GM23338 (cell line): ENCODE measurements around the gene NFKB2. TPM values are rescaled to one million over a fixed set of nuclear protein-coding genes. Genes with fewer than 3 reads are reported as not detected.
A peak's percentile ranks its signal among the peaks of the same experiment; 100 is the strongest.

Experiments
- ATAC-seq: fragments of 200-7000 bp; cut with Tn5 transposase; 3 replicates; pipeline ENCODE4 v1.9.1; 2020
- DNase-seq: peaks from one replicate; pipeline ENCODE4 v3.0.0-alpha.2; 2015; ENCODE audit warnings: low spot score
- H2AFZ ChIP-seq: fragments of 200-600 bp; sonication (generic); 2 replicates; pipeline ENCODE4 v1.8.0; 2016; ENCODE audit warnings: antibody characterized with exemption, mild to moderate bottlenecking, moderate library complexity
- H3F3A ChIP-seq: fragments of 200-600 bp; sonication (generic); replicated peaks from 2 replicates; pipeline ENCODE4 v1.8.0; 2017; ENCODE audit warnings: antibody characterized with exemption, mixed run types, low read depth
- H3K27ac ChIP-seq: fragments of 200-600 bp; sonication (generic); 2 replicates; pipeline ENCODE4 v1.6.1; 2016; ENCODE audit warnings: low read depth
- H3K27me3 ChIP-seq: fragments of 200-600 bp; sonication (generic); 2 replicates; pipeline ENCODE4 v1.8.0; 2016; ENCODE audit warnings: mild to moderate bottlenecking, mixed run types, moderate library complexity; ENCODE audit not compliant: insufficient read depth
- H3K36me3 ChIP-seq: fragments of 200-600 bp; sonication (generic); 2 replicates; pipeline ENCODE4 v1.8.0; 2016; ENCODE audit warnings: mild to moderate bottlenecking; ENCODE audit not compliant: insufficient read depth
- H3K4me1 ChIP-seq: fragments of 200-600 bp; sonication (generic); 2 replicates; pipeline ENCODE4 v1.8.0; 2016; ENCODE audit warnings: mild to moderate bottlenecking, moderate library complexity; ENCODE audit not compliant: insufficient read depth
- H3K4me2 ChIP-seq: fragments of 200-600 bp; sonication (generic); 2 replicates; pipeline ENCODE4 v1.7.1; 2017; ENCODE audit warnings: mixed run types
- H3K4me3 ChIP-seq: fragments of 200-600 bp; sonication (generic); 2 replicates; pipeline ENCODE4 v1.6.1; 2016; ENCODE audit warnings: mixed run types
- H3K79me2 ChIP-seq: fragments of 200-600 bp; sonication (generic); replicated peaks from 2 replicates; pipeline ENCODE4 v1.8.0; 2017; ENCODE audit warnings: mild to moderate bottlenecking; ENCODE audit not compliant: insufficient read depth
- H3K9me2 ChIP-seq: fragments of 200-600 bp; sonication (generic); 2 replicates; pipeline ENCODE4 v1.8.0; 2017; ENCODE audit not compliant: insufficient read depth
- H4K20me1 ChIP-seq: fragments of 200-600 bp; sonication (generic); replicated peaks from 2 replicates; pipeline ENCODE4 v1.8.0; 2017; ENCODE audit warnings: mild to moderate bottlenecking; ENCODE audit not compliant: insufficient read depth
- H3K27ac Mint-ChIP-seq: 2 replicates; pipeline ENCODE4 v1.8.0; 2020; ENCODE audit warnings: inconsistent platforms, mild to moderate bottlenecking, moderate library complexity, mixed read lengths
- H3K27me3 Mint-ChIP-seq: 3 replicates; pipeline ENCODE4 v1.8.0; 2022; ENCODE audit warnings: low read depth, mild to moderate bottlenecking, moderate library complexity, mixed read lengths, inconsistent platforms; ENCODE audit not compliant: insufficient read depth, poor library complexity
- H3K36me3 Mint-ChIP-seq: 3 replicates; pipeline ENCODE4 v1.8.0; 2021; ENCODE audit warnings: low read depth, mild to moderate bottlenecking, inconsistent platforms, moderate library complexity, mixed read lengths
- H3K4me1 Mint-ChIP-seq: 3 replicates; pipeline ENCODE4 v1.8.0; 2020; ENCODE audit warnings: mild to moderate bottlenecking, inconsistent platforms, mixed read lengths
- H3K4me3 Mint-ChIP-seq: 3 replicates; pipeline ENCODE4 v1.8.0; 2021; ENCODE audit warnings: moderate library complexity, mild to moderate bottlenecking, inconsistent platforms, mixed read lengths
- H3K9me3 Mint-ChIP-seq: 3 replicates; pipeline ENCODE4 v1.8.0; 2020; ENCODE audit warnings: moderate library complexity, mild to moderate bottlenecking, inconsistent platforms, mixed read lengths
- CREB1 ChIP-seq: fragments of 250-450 bp; sonication (Bioruptor Pico); IDR thresholded peaks from 2 replicates; pipeline ENCODE4 v1.5.0; 2020; ENCODE audit warnings: low read depth, mild to moderate bottlenecking, moderate library complexity
- CTCF ChIP-seq, 2 experiments: fragments of 200-600 bp in 1 of 2; sonication (generic) in 1 of 2; conservative IDR thresholded peaks; 2 replicates each; pipeline versions ENCODE4 v1.5.1 to v1.6.1; 2016 to 2017; ENCODE audit warnings: antibody characterized with exemption in 2 of 2, low read depth in 2 of 2, mild to moderate bottlenecking in 2 of 2, moderate library complexity in 1 of 2
- EZH2phosphoT487 ChIP-seq: fragments of 200-600 bp; sonication (generic); IDR thresholded peaks from one replicate; pipeline ENCODE4 v1.8.1; 2018; ENCODE audit warnings: antibody characterized with exemption; ENCODE audit not compliant: unreplicated experiment
- NANOG ChIP-seq: IDR thresholded peaks from 2 replicates; pipeline ENCODE4 v1.6.1; 2016; ENCODE audit warnings: antibody characterized with exemption, borderline replicate concordance
- ZNF114 ChIP-seq: fragments of 250-450 bp; sonication (Bioruptor Pico); IDR thresholded peaks from 2 replicates; pipeline ENCODE4 v1.5.0; 2020; ENCODE audit warnings: mild to moderate bottlenecking, moderate library complexity
- ZNF331 ChIP-seq: fragments of 250-450 bp; sonication (Bioruptor Pico); IDR thresholded peaks from 2 replicates; pipeline ENCODE4 v1.5.0; 2020; ENCODE audit warnings: low read depth, mild to moderate bottlenecking, moderate library complexity
- ZNF462 ChIP-seq: fragments of 250-450 bp; sonication (Bioruptor Pico); IDR thresholded peaks from 2 replicates; pipeline ENCODE4 v1.5.0; 2020; ENCODE audit warnings: mild to moderate bottlenecking, moderate library complexity
- polyA plus RNA-seq: library from polyadenylated mRNA; unstranded; fragments of >200 nt; fragmentation: Nextera tagmentation; extraction: Ambion mirVana; gene quantifications from 2 replicates; pipeline ENCODE4 v1.2.1, GENCODE V29; 2016
- total RNA-seq: library from RNA; depleted of rRNA; stranded (reverse); fragments of >200 nt; shearing (Covaris generic); gene quantifications from 2 replicates; pipeline ENCODE4 v1.2.3, GENCODE V29; 2014

Gene NFKB2
- total and polyA plus RNA-seq, 2 experiments from 2014 or later: 6.8 to 29.4 TPM

- Histone ChIP-seq H3K36me3 (no peaks in the 10 kb centered on the region), H3K4me2 (peak overlapping the region; percentile 86), H3K27me3 (peaks cover 53% of the 10 kb centered on the region), H3K4me1 (peaks cover 16% of the 10 kb centered on the region), H4K20me1 (no peaks in the 10 kb centered on the region), H3K27ac (no peak overlapping the region), H3K4me3 (peak overlapping the region; percentile 75), H3K9me2 (no peaks in the 10 kb centered on the region), H2AFZ (no peak overlapping the region), H3K79me2 (no peaks in the 10 kb centered on the region), H3F3A (peaks cover 11% of the 10 kb centered on the region)
- peaks cover 30% of the 10 kb centered on the region for H3K4me1 Mint-ChIP-seq
- no peaks in the 10 kb centered on the region for H3K9me3 Mint-ChIP-seq
- TF ChIP-seq EZH2phosphoT487 (no peak), ZNF331 (CRISPR knock-in tag) (no peak), CTCF (conservative IDR thresholded peaks at IDR 0.05; ENCODE audit: low read depth in 2 of 2) (no peak), CREB1 (CRISPR knock-in tag) (no peak), ZNF462 (CRISPR knock-in tag) (no peak), ZNF114 (CRISPR knock-in tag) (no peak), NANOG (no peak)
- DNase-seq (no peak), ATAC-seq (no peak)
- peak overlapping the region; percentile 62 for H3K4me3 Mint-ChIP-seq
- no peak overlapping the region for H3K27ac Mint-ChIP-seq
- H3K27me3 Mint-ChIP-seq: peaks cover 56% of the 10 kb centered on the region
- H3K36me3 Mint-ChIP-seq: peaks cover 2% of the 10 kb centered on the region; the same call in 1 of the 3 replicates
Measured at GRCh38 chr10:102408131-102408727, 12.7 kb downstream of the NFKB2 start.
